Cardiac muscle cell (in vitro differentiated cells and primary cell): ENCODE measurements around the gene NFATC4. TPM values are rescaled to one million over a fixed set of nuclear protein-coding genes. Genes with fewer than 3 reads are reported as not detected.
A peak's percentile ranks its signal among the peaks of the same experiment; 100 is the strongest.
"Not testable (repeated sequence)": the region's sequence is repeated elsewhere in the genome, so short reads cannot be mapped to it uniquely, and the experiment has no call there.

Source experiments
- DNase-seq, 2 donors: peaks; one replicate each; pipeline versions ENCODE4 v3.0.0 to v3.0.0-alpha.2; 2010 to 2017; ENCODE audit warnings: low read depth in 1 of 2, low spot score in 1 of 2
- H3K27ac ChIP-seq: fragments of 200-600 bp; sonication (generic); 2 replicates; pipeline ENCODE4 v1.5.1; 2016
- H3K27me3 ChIP-seq: fragments of 200-600 bp; sonication (generic); 2 replicates; pipeline ENCODE4 v1.6.0; 2016; ENCODE audit warnings: control low read depth
- H3K36me3 ChIP-seq: fragments of 200-600 bp; sonication (generic); 2 replicates; pipeline ENCODE4 v1.5.1; 2016; ENCODE audit warnings: control low read depth
- H3K4me1 ChIP-seq: fragments of 200-600 bp; sonication (generic); 2 replicates; pipeline ENCODE4 v1.8.1; 2017; ENCODE audit warnings: low read depth, mild to moderate bottlenecking, mixed run types
- H3K4me3 ChIP-seq: fragments of 200-600 bp; sonication (generic); 2 replicates; pipeline ENCODE4 v1.5.1; 2016; ENCODE audit warnings: mild to moderate bottlenecking
- H3K9me3 ChIP-seq: fragments of 200-600 bp; sonication (generic); 2 replicates; pipeline ENCODE4 v1.5.1; 2017; ENCODE audit warnings: low read depth, mild to moderate bottlenecking, control low read depth
- polyA plus RNA-seq: library from polyadenylated mRNA; unstranded; fragments of >200 nt; fragmentation: Nextera tagmentation; extraction: Ambion mirVana; gene quantifications from 2 replicates; pipeline ENCODE4 v1.2.1, GENCODE V29; 2016
- total RNA-seq: library from RNA; depleted of rRNA; stranded (reverse); fragments of >200 nt; gene quantifications from 2 replicates; pipeline ENCODE4 v1.2.3, GENCODE V29; 2016
- TF ChIP-seq, protein P1 (sequence below): IDR thresholded peaks from 2 replicates; pipeline ENCODE4 v1.5.1; 2012; ENCODE audit warnings: low read depth, mild to moderate bottlenecking, low read length

Gene NFATC4
- total and polyA plus RNA-seq, 2 experiments from 2014 or later, result 83.2 to 117 TPM

- Histone ChIP-seq H3K4me3 (no peak overlapping the region), H3K27me3 (peaks cover 5% of the 10 kb centered on the region), H3K36me3 (no peaks in the 10 kb centered on the region), H3K9me3 (no peaks in the 10 kb centered on the region), H3K27ac (no peak overlapping the region), H3K4me1 (peaks cover 7% of the 10 kb centered on the region)
- TF ChIP-seq, protein P1, sequence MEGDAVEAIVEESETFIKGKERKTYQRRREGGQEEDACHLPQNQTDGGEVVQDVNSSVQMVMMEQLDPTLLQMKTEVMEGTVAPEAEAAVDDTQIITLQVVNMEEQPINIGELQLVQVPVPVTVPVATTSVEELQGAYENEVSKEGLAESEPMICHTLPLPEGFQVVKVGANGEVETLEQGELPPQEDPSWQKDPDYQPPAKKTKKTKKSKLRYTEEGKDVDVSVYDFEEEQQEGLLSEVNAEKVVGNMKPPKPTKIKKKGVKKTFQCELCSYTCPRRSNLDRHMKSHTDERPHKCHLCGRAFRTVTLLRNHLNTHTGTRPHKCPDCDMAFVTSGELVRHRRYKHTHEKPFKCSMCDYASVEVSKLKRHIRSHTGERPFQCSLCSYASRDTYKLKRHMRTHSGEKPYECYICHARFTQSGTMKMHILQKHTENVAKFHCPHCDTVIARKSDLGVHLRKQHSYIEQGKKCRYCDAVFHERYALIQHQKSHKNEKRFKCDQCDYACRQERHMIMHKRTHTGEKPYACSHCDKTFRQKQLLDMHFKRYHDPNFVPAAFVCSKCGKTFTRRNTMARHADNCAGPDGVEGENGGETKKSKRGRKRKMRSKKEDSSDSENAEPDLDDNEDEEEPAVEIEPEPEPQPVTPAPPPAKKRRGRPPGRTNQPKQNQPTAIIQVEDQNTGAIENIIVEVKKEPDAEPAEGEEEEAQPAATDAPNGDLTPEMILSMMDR, result no peak
- DNase-seq, result no peak
Measured at GRCh38 chr14:24325041-24325530, 42.9 kb upstream of the NFATC4 start.

DNA sequence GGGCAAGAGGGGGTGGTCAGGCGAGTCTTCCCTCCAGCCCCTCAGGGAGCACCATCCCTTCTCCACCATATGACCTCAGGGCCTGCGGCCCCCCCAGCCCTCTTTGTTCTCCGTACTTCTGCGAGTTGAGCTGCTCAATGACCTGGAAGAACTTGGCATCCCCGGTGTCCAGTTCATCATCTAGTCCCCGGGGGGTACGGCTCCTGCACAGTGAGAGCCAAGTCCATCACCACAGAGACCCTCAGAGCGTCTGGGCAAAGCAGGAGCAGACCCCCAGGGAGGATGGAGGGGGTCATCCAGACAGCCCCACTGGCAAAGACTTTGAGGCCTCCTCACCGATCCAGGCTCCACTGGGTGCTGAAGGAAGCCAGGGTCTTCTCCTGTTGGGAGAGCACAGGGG is 42.0 kb upstream of the NFATC4 start:
- peaks cover 7% of the 10 kb centered on the region for H3K4me1 ChIP-seq
- H3K36me3 ChIP-seq, result no peaks in the 10 kb centered on the region
- TF ChIP-seq, protein P1, result no peak
- peaks cover 13% of the 10 kb centered on the region for H3K27me3 ChIP-seq
- H3K9me3 ChIP-seq, result no peaks in the 10 kb centered on the region
- no peak for DNase-seq
- no peak overlapping the region for H3K4me3 ChIP-seq
- H3K27ac ChIP-seq, result no peak overlapping the region

DNA sequence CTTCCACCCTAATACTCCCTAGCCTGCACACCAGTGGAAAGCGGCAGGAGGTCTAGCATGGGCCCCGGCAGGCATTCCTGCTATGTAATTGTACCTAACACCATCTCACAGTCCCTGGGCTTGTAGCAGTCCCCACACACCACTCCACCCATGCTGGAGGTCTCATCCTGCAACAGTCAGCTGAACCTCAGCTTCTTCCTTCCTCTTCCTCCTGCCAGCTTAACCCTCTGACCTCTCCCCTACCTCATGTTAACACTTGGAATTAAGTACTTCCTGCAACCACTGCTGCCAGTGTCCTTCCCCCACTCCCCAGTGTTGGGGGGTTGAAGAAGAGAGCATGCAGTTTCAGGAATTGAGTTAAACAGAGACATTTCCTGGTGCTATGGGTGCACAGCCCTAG is 40.7 kb upstream of the NFATC4 start:
- TF ChIP-seq, protein P1, result no peak
- no peaks in the 10 kb centered on the region for H3K9me3 ChIP-seq
- no peaks in the 10 kb centered on the region for H3K36me3 ChIP-seq
- H3K27ac ChIP-seq, result no peak overlapping the region
- no peak overlapping the region for H3K4me3 ChIP-seq
- H3K27me3 ChIP-seq, result peaks cover 25% of the 10 kb centered on the region
- peaks cover under 1% of the 10 kb centered on the region for H3K4me1 ChIP-seq
- DNase-seq, result no peak

- H3K9me3 ChIP-seq, H3K27ac ChIP-seq, H3K4me1 ChIP-seq, H3K36me3 ChIP-seq, H3K4me3 ChIP-seq: not testable (repeated sequence)
- TF ChIP-seq, protein P1, result peak; percentile 43
- H3K27me3 ChIP-seq, result peaks cover 31% of the 10 kb centered on the region
- peak in 1 of 2 donors; percentile 36 for DNase-seq
Measured at GRCh38 chr14:24327914-24328313, 40.1 kb upstream of the NFATC4 start.

- H3K9me3 ChIP-seq, result no peaks in the 10 kb centered on the region
- no peak overlapping the region for H3K27ac ChIP-seq
- H3K4me3 ChIP-seq, result no peak overlapping the region
- TF ChIP-seq, protein P1, result no peak
- peaks cover 7% of the 10 kb centered on the region for H3K4me1 ChIP-seq
- no peaks in the 10 kb centered on the region for H3K36me3 ChIP-seq
- DNase-seq, result no peak
- peaks cover 44% of the 10 kb centered on the region for H3K27me3 ChIP-seq
Measured at GRCh38 chr14:24329073-24329663, 38.8 kb upstream of the NFATC4 start.
